Neural cell (in vitro differentiated cells): ENCODE measurements around the gene NARS2. TPM values are rescaled to one million over a fixed set of nuclear protein-coding genes. Genes with fewer than 3 reads are reported as not detected.

Experiments
- H2AFZ ChIP-seq: fragments of 200-600, 300-800 bp; sonication (generic), shearing (Covaris generic); 2 replicates; pipeline ENCODE4 v1.6.0; 2014; ENCODE audit warnings: low read depth, mild to moderate bottlenecking, antibody characterized with exemption, low read length, moderate library complexity
- H3F3A ChIP-seq: fragments of 200-600 bp; shearing (Covaris generic); 2 replicates; pipeline ENCODE4 v1.6.1; 2016; ENCODE audit warnings: mild to moderate bottlenecking, moderate library complexity, mixed read lengths, antibody characterized with exemption, low read length; ENCODE audit not compliant: insufficient read depth, poor library complexity, severe bottlenecking
- H3K27ac ChIP-seq: fragments of 200-600, 300-800 bp; sonication (generic), shearing (Covaris generic); 2 replicates; pipeline ENCODE4 v1.5.1; 2014; ENCODE audit warnings: mild to moderate bottlenecking, low read length, moderate library complexity
- H3K27me3 ChIP-seq: fragments of 300-800, 200-600 bp; sonication (generic), shearing (Covaris generic); 2 replicates; pipeline ENCODE4 v1.6.0; 2014; ENCODE audit warnings: mild to moderate bottlenecking, low read depth, low read length, moderate library complexity; ENCODE audit not compliant: insufficient read depth
- H3K36me3 ChIP-seq: fragments of 300-800, 200-600 bp; sonication (generic), shearing (Covaris generic); 2 replicates; pipeline ENCODE4 v1.5.1; 2014; ENCODE audit warnings: mild to moderate bottlenecking, antibody characterized with exemption, low read length, moderate library complexity; ENCODE audit not compliant: insufficient read depth
- H3K4me2 ChIP-seq: fragments of 300-800, 200-600 bp; sonication (generic), shearing (Covaris generic); 2 replicates; pipeline ENCODE4 v1.6.0; 2014; ENCODE audit warnings: mild to moderate bottlenecking, low read length
- H3K4me3 ChIP-seq: fragments of 300-800, 200-600 bp; sonication (generic), shearing (Covaris generic); 2 replicates; pipeline ENCODE4 v1.5.1; 2014; ENCODE audit warnings: mild to moderate bottlenecking, low read length, moderate library complexity
- H3K79me2 ChIP-seq: fragments of 200-600 bp; shearing (Covaris generic); replicated peaks from 2 replicates; pipeline ENCODE4 v1.6.0; 2014; ENCODE audit warnings: mild to moderate bottlenecking, low read length, moderate library complexity; ENCODE audit not compliant: insufficient read depth
- H3K9ac ChIP-seq: fragments of 300-800, 200-600 bp; sonication (generic), shearing (Covaris generic); 2 replicates; pipeline ENCODE4 v1.6.1; 2016; ENCODE audit warnings: mild to moderate bottlenecking, low read length, mixed read lengths
- H3K9me2 ChIP-seq: fragments of 200-600 bp; shearing (Covaris generic); 2 replicates; pipeline ENCODE4 v1.6.1; 2016; ENCODE audit warnings: mild to moderate bottlenecking, low read length, mixed read lengths; ENCODE audit not compliant: insufficient read depth
- H3K9me3 ChIP-seq: fragments of 200-600, 300-800 bp; sonication (generic), shearing (Covaris generic); 2 replicates; pipeline ENCODE4 v1.6.1; 2016; ENCODE audit warnings: mild to moderate bottlenecking, mixed run types, low read length, moderate library complexity, mixed read lengths
- H4K20me1 ChIP-seq: fragments of 200-600 bp; shearing (Covaris generic); 2 replicates; pipeline ENCODE4 v1.6.1; 2016; ENCODE audit warnings: mild to moderate bottlenecking, mixed run types; ENCODE audit not compliant: insufficient read depth
- EP300 ChIP-seq: fragments of 450-650 bp; conservative IDR thresholded peaks from 2 replicates; pipeline ENCODE4 v1.6.1; 2014; ENCODE audit warnings: antibody characterized with exemption, mild to moderate bottlenecking, moderate library complexity; ENCODE audit not compliant: poor library complexity, severe bottlenecking
- EZH2 ChIP-seq: fragments of 200-600, 300-800 bp; shearing (Covaris generic), sonication (generic); IDR thresholded peaks from 2 replicates; pipeline ENCODE4 v1.6.1; 2014; ENCODE audit warnings: antibody characterized with exemption, low read length, borderline replicate concordance, mild to moderate bottlenecking; ENCODE audit not compliant: insufficient read depth, poor library complexity, severe bottlenecking
- MXI1 ChIP-seq: fragments of 450-650 bp; conservative IDR thresholded peaks from 2 replicates; pipeline ENCODE4 v1.6.1; 2014; ENCODE audit warnings: antibody characterized with exemption, mild to moderate bottlenecking; ENCODE audit not compliant: poor library complexity, severe bottlenecking
- POLR2AphosphoS5 ChIP-seq: IDR thresholded peaks from 2 replicates; pipeline ENCODE4 v1.6.1; 2012
- RAD21 ChIP-seq: fragments of 450-650 bp; conservative IDR thresholded peaks from 2 replicates; pipeline ENCODE4 v1.6.1; 2014; ENCODE audit warnings: antibody characterized with exemption, mild to moderate bottlenecking, moderate library complexity
- SMC3 ChIP-seq: fragments of 450-650 bp; conservative IDR thresholded peaks from 2 replicates; pipeline ENCODE4 v1.6.1; 2014; ENCODE audit warnings: antibody characterized with exemption, mild to moderate bottlenecking, moderate library complexity; ENCODE audit not compliant: poor library complexity
- TAF1 ChIP-seq: IDR thresholded peaks from 2 replicates; pipeline ENCODE4 v1.6.1; 2012; ENCODE audit warnings: low read depth
- polyA plus RNA-seq: library from polyadenylated mRNA; depleted of rRNA; stranded (reverse); fragments of >200 nt; gene quantifications from 2 replicates; pipeline ENCODE4 v1.2.3, GENCODE V29; 2014
- TF ChIP-seq, protein P1 (sequence below): IDR thresholded peaks from 2 replicates; pipeline ENCODE4 v1.6.1; 2012; ENCODE audit warnings: borderline replicate concordance
- TF ChIP-seq, protein P2 (sequence below): fragments of 450-650 bp; IDR thresholded peaks from 2 replicates; pipeline ENCODE4 v1.5.1; 2014; ENCODE audit warnings: antibody characterized with exemption, mild to moderate bottlenecking, moderate library complexity; ENCODE audit not compliant: poor library complexity, severe bottlenecking

The NARS2 gene
- polyA plus RNA-seq, 1 donor from 2014 or later, result 39.6 TPM

DNA sequence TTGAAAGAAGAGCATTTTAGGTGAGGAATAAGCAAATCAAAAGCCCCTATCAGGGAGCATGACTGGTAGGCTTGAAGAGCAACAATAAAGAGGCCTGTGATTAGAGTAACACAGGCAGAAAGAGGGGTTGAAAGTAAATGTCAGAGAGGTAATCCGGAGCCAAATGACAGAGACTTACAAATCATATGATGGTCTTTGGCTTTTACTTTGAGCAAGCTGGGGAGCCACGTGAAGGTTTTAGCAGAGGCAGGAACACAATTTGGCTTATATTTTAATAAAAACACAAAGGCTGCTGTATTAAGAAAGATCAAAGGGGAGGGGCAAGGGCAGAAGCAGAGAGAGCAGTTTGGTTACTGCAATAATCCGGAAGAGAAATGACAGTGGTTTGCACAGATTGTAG is 12.8 kb upstream of the NARS2 start:
- Histone ChIP-seq H3K4me3 (no peak overlapping the region), H3K79me2 (no peaks in the 10 kb centered on the region), H3K27ac (no peak overlapping the region), H3K9me3 (no peaks in the 10 kb centered on the region), H4K20me1 (no peaks in the 10 kb centered on the region), H3K9me2 (no peaks in the 10 kb centered on the region), H3K36me3 (no peaks in the 10 kb centered on the region), H2AFZ (no peak overlapping the region), H3K27me3 (no peaks in the 10 kb centered on the region), H3K9ac (no peak overlapping the region), H3K4me2 (no peak overlapping the region), H3F3A (no peaks in the 10 kb centered on the region)
- no peak for TF ChIP-seq RAD21
- TF ChIP-seq POLR2AphosphoS5, result no peak
- no peak for TF ChIP-seq EZH2
- TF ChIP-seq, protein P1, sequence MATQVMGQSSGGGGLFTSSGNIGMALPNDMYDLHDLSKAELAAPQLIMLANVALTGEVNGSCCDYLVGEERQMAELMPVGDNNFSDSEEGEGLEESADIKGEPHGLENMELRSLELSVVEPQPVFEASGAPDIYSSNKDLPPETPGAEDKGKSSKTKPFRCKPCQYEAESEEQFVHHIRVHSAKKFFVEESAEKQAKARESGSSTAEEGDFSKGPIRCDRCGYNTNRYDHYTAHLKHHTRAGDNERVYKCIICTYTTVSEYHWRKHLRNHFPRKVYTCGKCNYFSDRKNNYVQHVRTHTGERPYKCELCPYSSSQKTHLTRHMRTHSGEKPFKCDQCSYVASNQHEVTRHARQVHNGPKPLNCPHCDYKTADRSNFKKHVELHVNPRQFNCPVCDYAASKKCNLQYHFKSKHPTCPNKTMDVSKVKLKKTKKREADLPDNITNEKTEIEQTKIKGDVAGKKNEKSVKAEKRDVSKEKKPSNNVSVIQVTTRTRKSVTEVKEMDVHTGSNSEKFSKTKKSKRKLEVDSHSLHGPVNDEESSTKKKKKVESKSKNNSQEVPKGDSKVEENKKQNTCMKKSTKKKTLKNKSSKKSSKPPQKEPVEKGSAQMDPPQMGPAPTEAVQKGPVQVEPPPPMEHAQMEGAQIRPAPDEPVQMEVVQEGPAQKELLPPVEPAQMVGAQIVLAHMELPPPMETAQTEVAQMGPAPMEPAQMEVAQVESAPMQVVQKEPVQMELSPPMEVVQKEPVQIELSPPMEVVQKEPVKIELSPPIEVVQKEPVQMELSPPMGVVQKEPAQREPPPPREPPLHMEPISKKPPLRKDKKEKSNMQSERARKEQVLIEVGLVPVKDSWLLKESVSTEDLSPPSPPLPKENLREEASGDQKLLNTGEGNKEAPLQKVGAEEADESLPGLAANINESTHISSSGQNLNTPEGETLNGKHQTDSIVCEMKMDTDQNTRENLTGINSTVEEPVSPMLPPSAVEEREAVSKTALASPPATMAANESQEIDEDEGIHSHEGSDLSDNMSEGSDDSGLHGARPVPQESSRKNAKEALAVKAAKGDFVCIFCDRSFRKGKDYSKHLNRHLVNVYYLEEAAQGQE, result no peak
- TF ChIP-seq MXI1, result no peak
- no peak for TF ChIP-seq EP300
- TF ChIP-seq, protein P2, sequence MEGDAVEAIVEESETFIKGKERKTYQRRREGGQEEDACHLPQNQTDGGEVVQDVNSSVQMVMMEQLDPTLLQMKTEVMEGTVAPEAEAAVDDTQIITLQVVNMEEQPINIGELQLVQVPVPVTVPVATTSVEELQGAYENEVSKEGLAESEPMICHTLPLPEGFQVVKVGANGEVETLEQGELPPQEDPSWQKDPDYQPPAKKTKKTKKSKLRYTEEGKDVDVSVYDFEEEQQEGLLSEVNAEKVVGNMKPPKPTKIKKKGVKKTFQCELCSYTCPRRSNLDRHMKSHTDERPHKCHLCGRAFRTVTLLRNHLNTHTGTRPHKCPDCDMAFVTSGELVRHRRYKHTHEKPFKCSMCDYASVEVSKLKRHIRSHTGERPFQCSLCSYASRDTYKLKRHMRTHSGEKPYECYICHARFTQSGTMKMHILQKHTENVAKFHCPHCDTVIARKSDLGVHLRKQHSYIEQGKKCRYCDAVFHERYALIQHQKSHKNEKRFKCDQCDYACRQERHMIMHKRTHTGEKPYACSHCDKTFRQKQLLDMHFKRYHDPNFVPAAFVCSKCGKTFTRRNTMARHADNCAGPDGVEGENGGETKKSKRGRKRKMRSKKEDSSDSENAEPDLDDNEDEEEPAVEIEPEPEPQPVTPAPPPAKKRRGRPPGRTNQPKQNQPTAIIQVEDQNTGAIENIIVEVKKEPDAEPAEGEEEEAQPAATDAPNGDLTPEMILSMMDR, result no peak
- no peak for TF ChIP-seq SMC3
- TF ChIP-seq TAF1, result no peak

DNA sequence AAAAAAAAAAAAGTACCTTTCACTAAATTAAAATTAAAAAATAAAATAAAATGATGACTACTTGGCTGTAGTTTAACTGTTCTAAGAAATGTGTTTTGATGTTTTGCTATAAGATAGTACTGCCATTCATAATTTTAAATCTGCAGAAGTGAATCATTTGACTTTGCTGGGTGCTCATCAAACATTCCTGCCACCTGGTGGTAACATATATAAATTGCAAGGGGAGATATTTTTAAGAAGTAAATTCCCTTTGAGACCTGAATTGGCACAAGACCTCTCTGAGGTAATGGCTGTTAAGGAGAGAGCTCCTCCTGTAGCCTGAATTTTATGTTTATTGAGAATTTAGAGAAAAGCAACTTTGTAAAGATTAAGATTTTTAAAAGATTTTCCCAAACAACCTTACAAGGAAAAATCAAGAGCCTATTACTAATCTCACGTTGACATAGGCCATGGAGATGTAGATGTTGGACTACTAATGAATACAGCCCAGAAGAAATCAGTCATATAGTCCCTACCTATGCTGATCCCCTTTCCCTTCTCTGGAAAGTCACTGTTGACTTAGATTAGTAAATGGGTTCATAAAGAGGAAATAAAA is 11.9 kb upstream of the NARS2 start:
- no peak overlapping the region for H3K4me3 ChIP-seq
- H3K9ac ChIP-seq, result no peak overlapping the region
- H3K27ac ChIP-seq, result no peak overlapping the region
- no peak overlapping the region for H3K4me2 ChIP-seq
- TF ChIP-seq, protein P2, result peak; percentile 40
- no peak for TF ChIP-seq SMC3
- H3K36me3 ChIP-seq, result no peaks in the 10 kb centered on the region
- no peaks in the 10 kb centered on the region for H3K9me2 ChIP-seq
- no peaks in the 10 kb centered on the region for H3F3A ChIP-seq
- no peaks in the 10 kb centered on the region for H3K9me3 ChIP-seq
- no peaks in the 10 kb centered on the region for H3K79me2 ChIP-seq
- H2AFZ ChIP-seq, result no peak overlapping the region
- no peaks in the 10 kb centered on the region for H3K27me3 ChIP-seq
- no peaks in the 10 kb centered on the region for H4K20me1 ChIP-seq
